ENCODE results near the gene ZNF771.
"Not testable (repeated sequence)": the region's sequence is repeated elsewhere in the genome, so short reads cannot be mapped to it uniquely, and the experiment has no call there.

Gene ZNF771

DNA sequence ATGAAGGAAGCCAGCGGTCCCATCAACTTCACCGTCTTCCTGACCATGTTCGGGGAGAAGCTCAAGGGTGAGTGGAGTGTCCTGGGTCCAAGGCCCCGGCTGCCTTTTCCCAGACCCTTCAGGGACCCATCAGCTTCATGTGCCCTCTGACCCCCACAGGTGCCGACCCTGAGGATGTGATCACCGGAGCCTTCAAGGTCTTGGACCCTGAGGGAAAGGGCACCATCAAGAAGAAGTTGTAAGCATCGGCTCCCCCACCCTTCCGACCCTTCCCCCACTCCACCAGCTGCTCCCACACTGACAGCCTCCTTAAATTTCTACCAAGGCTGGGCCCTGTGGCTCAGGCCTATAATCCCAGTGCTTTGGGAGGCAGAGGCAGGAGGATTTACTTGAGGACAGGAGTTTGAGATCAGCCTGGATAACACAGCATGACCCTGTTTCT, 30.9 kb upstream of the ZNF771 start:
- no peak for DNase-seq

DNA sequence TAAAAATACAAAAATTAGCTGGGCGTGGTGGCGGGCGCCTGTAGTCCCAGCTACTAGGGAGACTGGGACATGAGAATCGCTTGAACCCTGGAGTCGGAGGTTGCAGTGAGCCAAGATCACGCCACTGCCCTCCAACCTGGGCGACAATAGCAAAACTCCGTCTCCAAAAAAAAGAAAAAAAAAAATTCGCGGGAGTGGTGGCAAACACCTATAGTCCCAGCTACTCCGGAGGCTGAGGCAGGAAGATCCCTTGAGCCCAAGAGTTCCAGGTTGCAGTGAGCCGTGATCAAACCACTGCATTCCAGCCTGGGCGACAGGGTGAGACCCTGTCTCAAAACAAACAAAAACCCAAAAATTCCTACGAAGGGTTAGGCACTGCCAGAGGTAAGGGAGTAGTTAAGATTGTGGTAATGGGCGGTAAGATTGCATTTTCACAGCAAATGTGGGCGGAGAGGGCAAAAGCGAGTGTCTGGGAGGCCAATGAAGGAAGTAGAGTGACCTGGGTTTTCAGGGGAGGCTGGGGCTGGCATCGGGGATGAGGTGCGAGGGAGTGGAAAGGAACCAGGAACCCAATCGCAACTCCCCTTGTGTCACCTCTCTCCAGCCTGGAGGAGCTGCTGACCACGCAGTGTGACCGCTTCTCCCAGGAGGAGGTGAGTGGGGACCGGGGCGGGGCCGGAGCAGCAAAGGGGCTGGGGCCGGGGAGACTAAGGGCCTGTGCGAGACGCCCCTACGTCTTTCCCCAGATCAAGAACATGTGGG, 30.2 kb upstream of the ZNF771 start:
- no peak for DNase-seq

DNA sequence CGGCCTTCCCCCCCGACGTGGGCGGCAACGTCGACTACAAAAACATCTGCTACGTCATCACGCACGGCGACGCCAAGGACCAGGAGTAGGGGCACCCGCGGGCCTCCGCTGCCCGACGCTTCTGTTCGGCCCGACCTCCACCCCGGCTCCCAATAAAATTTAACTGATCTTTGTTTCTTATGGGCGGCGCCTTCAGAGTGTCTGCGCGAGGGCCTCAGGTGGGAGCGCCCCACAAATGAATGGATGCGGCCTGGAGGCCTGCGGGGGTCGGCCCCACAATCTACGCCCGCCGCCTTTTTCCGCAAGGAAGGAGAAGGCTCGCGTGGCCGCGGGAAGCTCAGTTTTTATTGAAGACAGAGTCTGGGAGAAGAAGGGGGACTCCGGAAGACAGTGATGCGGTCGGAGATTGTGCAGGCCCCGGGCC, 29.6 kb upstream of the ZNF771 start:
- peak; percentile 87 for DNase-seq

GRCh38 chr16:30378236-30379157, 28.9 kb upstream of the ZNF771 start:
- DNase-seq: peak; percentile 95

- DNase-seq: no peak
These were observed 28.1 kb upstream of the ZNF771 start for GRCh38 chr16:30379158-30379783.

DNA sequence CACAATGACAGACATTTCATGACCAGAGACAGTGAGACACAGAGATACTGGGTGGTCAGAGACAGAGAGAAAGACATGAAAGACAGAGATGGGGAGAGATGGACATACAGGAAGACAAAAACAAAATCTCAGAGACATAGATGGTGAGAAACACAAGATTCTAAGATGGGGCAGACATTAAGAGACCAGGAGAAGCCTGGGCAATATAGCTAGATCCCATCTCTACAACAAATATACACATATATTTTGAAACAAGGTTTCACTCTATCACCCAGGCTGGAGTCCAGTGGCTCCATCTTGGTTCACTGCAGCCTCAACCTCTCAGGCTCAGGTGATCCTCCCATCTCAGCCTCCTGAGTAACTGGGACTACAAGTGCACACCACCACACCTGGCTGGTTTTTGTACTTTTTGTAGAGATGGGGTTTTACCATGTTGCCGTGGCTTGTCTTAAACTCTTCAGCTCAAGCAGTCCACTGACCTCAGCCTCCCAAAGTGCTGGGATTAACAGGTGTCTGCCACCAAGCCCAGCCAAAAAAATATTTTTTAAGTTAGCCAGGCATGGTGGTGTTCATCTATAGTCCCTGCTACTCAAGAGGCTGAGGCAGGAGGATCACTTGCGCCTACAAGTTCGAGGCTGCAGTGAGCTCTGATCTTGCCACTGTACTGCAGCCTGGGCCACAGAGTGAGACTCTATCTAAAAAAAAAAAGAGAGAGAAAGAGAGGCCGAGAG, 27.2 kb upstream of the ZNF771 start:
- DNase-seq: no peak

- DNase-seq: no peak
These were observed 26.6 kb upstream of the ZNF771 start for GRCh38 chr16:30380803-30381208.

DNA sequence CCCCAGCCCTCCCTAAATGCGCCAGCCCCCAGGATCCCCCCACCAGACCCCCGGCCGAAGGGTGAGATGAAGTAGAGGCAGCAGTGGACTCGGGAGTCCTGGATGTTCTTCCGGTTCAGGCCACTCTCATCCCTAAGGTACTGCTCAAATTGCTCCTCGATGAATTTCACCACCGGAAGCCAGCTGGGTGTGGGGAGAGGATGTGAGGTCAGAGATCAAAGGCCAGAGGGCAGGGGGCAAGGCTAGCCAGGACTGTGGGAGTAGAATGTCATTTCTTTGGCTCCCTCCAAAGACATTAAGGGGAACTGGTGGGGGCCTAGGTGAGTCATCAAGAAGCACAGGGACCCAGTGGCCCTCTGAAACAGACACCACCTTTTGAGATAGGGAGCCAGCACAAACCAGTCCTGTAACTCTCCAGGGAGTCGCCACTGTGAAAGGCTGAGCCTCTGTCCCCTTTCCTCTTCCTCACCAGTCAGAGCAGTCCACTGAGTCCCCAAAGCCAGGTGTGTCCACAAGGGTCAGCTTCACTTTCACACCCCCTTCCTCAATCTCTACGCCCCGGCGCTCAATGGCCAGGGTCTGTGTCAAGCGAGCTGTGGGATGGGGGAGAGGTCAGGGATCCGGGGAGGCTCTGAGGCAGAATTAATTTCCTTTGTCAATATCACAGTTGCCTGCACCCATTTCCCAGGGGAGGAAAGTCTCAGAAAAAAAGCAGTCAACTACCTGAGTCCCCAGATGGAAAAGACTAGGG, 25.9 kb upstream of the ZNF771 start:
- DNase-seq: peak; percentile 32

DNA sequence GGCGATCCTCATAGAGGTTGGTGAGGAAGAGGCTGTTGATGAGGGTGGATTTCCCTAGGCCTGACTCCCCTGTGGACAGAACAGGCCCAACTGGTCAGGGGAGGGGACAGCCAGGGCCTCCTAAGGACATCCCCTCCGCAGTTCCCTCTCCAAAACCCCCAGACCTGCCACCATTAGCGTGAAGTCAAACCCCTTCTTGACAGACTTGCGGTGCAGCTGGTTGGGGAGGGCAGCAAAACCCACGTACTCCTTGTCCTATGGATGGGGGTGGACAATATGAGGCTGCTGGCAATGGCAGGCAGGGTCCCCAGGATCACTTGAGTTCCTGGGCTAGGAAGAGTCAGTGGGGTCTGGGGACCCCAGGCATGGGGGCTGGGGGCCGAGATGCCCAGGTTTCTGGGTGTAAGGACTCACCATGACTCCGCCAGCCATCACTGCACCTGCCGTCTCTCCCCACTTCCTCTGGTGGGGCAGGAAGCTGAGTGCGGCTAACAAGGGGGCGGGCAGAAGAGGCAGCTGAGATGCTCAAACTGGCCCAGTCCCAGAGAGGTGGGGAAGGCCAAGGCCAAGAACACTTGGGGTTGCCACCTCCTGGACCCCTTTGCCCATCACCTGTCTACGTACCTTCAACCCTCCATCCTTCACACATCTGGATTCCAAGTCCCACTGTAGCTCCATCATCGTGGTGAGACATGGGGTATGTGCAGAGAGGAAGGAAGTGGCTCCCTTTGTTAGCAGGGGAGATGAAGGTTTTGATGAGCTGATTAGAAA, 25.1 kb upstream of the ZNF771 start, which contains the start of gene SEPTIN1:
Gene SEPTIN1, minus strand, starts transcription at position 451 of the 771 bp plus-strand sequence. Its CDS starts 19 bp downstream, at position 432.
- DNase-seq: no peak

DNA sequence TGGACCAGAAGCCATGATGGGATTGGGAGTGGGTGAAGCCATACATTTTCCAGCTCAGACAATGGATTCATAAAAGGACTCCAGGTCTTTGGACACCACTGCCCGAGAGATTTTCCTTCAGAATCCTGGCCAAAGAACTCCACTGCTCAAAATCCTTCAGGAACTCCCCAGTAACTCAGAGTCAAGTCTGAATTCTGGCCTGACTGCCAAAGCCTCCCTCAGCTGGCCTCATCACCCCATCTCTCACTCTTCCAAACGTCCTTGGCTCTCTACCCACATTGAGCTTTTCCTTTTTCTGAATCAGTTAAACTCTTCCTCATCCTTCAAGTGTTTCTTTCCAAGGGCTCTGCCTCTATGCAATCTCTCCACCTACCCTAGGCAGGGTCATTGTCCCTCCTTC, 23.9 kb upstream of the ZNF771 start:
- no peak for DNase-seq

DNA sequence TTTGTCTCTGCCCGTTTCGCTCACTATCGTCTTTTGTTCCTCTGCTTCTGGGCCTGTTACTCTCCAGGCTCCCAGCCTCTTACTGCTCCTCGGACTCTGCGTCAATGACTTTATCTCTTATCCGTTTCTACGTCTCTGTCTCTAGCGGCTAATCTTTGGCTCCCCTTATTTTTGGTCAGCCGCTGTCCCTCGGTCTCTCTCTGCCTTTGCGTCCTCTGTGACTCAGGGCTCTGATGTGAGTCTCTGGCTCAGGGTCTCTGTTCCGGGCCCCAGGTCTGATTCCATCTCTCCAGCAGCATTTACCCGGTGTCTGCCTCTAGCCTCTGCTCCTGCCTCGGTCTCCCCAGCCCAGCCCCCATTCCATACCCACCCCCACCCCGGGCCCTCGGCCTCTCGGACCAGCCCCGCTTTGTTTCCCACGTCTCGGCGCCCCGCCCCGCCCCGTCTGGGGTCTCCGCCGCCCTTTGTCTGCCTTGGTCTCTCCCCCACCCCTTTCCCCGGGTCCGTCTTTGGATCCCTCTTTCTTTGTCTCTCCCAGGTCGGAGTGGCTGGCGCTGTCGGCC, 12.7 kb upstream of the ZNF771 start:
- no peak for DNase-seq

- DNase-seq: peak; percentile 83
These were observed 12.0 kb upstream of the ZNF771 start, which contains the start of gene ZNF48 for GRCh38 chr16:30395155-30395991. Gene ZNF48, plus strand, starts transcription at chr16:30395420. Its CDS starts 375 bp downstream, at chr16:30395795.

DNA sequence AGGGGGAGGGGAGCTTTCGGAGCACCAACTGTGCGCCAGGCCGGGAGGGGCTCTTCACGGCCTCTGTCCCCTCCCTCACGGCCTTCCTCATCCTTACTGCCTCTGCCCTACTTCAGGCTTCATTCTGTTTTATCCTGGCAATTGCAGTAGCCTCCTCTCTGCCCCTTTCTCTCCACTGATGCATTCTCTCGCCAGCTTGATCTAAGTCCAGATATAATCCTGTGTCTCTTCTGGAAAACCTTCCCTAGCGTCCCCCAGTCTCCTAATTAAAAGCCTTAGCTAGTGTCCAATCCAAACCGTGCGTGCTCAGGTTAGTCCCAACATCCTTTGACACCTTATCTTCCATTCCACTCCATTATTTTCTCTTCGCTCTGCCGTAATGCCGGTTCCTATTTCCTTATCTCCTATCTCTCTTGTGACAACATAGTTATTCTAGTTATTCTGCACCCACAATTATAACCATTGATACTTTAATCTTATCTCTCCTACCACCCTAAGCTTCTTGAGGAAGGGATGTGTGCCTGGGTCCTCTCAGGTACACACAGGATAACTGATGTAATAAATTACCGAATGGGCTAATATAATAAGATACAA, 11.3 kb upstream of the ZNF771 start:
- no peak for DNase-seq

GRCh38 chr16:30396627-30397026, 10.8 kb upstream of the ZNF771 start:
- not testable (repeated sequence) for DNase-seq

DNA sequence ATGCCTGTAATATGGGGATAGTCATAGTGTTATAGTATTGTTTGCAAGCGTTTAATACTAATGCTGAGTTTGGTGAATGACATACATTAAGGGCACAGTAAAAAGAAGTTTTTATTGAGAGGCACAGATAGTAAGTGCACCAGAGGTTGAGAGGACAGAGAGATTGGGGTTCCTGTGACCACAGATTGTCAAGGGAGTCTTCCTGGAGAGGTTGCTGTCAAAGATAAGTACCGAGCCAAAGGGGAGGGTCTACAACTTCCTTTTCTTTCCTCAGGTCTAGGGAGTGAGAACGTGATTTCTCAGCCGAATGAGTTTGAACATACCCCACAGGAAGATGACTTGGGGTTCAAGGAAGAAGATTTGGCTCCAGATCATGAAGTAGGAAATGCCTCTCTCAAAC, 10.3 kb upstream of the ZNF771 start:
- no peak for DNase-seq

DNA sequence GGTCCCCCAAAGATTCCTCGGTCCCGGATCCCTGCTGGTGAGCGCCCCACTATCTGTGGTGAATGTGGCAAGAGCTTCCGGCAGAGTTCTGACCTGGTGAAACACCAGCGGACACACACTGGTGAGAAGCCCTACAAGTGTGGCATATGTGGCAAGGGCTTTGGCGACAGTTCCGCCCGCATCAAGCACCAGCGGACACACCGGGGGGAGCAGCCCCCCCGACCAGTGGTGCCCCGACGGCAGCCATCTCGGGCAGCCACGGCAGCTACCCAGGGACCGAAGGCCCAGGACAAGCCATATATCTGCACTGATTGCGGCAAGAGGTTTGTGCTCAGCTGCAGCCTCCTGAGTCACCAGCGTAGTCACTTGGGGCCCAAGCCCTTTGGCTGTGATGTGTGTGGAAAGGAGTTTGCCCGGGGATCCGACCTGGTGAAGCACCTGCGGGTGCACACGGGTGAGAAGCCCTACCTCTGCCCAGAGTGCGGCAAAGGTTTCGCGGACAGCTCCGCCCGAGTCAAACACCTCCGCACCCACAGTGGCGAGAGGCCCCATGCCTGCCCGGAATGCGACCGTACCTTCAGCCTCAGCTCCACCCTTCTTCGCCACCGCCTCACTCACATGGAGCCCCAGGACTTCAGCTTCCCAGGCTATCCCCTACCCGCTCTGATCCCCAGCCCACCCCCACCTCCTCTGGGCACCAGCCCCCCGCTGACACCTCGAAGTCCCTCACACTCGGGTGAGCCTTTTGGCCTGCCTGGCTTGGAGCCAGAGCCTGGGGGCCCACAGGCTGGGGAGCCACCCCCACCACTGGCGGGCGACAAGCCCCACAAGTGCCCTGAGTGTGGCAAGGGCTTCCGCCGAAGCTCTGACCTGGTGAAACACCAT, 9.4 kb upstream of the ZNF771 start:
- no peak for DNase-seq

DNA sequence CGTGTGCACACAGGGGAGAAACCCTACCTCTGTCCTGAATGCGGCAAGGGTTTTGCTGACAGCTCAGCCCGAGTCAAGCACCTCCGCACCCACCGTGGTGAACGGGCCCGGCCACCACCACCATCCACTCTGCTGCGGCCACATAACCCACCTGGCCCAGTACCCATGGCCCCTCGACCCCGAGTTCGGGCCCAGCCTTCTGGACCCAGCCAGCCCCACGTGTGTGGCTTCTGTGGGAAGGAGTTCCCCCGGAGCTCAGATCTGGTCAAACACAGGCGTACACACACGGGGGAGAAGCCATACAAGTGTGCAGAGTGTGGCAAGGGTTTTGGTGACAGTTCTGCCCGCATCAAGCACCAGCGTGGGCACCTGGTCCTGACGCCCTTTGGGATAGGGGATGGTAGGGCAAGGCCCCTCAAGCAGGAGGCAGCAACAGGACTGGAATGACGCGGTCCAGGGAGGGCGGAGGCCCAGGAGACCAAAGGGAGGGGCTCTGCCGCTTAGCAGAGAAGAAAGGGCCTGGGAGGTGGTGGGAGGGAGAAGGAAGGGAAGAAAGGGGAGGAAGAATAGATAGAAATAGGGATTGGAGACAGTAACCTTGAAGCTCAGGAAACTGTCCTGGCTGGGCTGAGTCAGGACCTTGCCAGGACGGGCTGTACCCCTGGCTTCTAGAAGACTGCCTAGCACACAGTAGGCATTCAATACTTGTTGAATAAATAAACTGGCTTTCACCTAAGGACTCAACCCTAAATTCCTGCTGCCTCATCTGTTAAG, 8.6 kb upstream of the ZNF771 start:
- DNase-seq: no peak
